ENCODE results near the gene NOC2L. TPM values are rescaled to one million over a fixed set of nuclear protein-coding genes. Genes with fewer than 3 reads are reported as not detected.

Gene NOC2L
- total and polyA plus RNA-seq, 9 of the 15 experiments (the other 6 are each of a cell fraction or from before 2014, with no cell fraction given): 4.0 to 410 (median 200) TPM

DNA sequence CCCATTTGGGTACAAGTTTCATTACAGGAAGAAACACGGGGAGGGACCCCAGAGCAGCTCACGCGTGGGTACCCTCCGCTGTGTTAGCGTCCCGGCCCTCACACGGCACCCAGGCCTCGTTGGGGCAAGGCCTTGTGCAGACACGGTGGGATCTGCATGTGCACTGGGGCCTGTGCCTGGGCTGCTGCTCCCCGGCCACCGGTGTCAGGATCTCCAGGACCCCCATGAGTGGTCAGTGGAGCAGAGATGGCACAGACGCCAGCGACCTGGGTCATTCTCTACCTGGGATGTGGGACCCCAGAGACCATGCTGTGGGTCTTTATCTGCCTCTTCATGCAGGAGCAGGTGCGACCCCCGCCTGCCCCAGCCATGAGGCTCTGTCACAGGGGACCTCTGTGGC is 40.7 kb downstream of the NOC2L start (continued):
- TF ChIP-seq ZNF280A (IDR thresholded peaks at IDR 0.05; ENCODE audit: low read depth, partially characterized antibody) (no peak), HNRNPK (IDR thresholded peaks at IDR 0.05; ENCODE audit: low read depth, low read length, poor library complexity, severe bottlenecking) (no peak), MYBL2 (IDR thresholded peaks at IDR 0.05; ENCODE audit: low read depth) (no peak), MYBL2 (CRISPR knock-in tag; IDR thresholded peaks at IDR 0.05; ENCODE audit: borderline replicate concordance) (no peak), GTF2A2 (tag; IDR thresholded peaks at IDR 0.05) (no peak), ZNF431 (CRISPR knock-in tag; IDR thresholded peaks at IDR 0.05) (no peak), KHSRP (IDR thresholded peaks at IDR 0.05) (no peak), RBM34 (IDR thresholded peaks at IDR 0.05; ENCODE audit: borderline replicate concordance, insufficient read depth, low read length) (no peak), RAD51 (IDR thresholded peaks at IDR 0.05; ENCODE audit: borderline replicate concordance, low read depth) (no peak), RBFOX2 (IDR thresholded peaks at IDR 0.05; ENCODE audit: low read depth, low read length) (no peak), FOSL1 (tag; conservative IDR thresholded peaks at IDR 0.05) (no peak), ELF1 (tag; IDR thresholded peaks at IDR 0.05) (no peak), CREB3 (tag; conservative IDR thresholded peaks at IDR 0.05; ENCODE audit: low read depth) (no peak)
